Esophagus squamous epithelium (tissue), 5 donors: Measurements from ENCODE around the gene TRIM37. TPM values are rescaled to one million over a fixed set of nuclear protein-coding genes. Genes with fewer than 3 reads are reported as not detected.

Experiments
- DNase-seq: peaks from one replicate; lab custom pipeline; 2025; lab: John Stamatoyannopoulos, UW
- H3K27ac ChIP-seq, 4 donors: fragments of 200-600 bp; sonication (generic); one replicate each; pipeline ENCODE4 v1.5.1; 2016 to 2019; ENCODE audit warnings: mild to moderate bottlenecking in 1 of 4
- H3K27me3 ChIP-seq, 4 donors: fragments of 200-600 bp; sonication (generic); 1 replicate in 3 of 4; 2 replicates in 1 of 4; pipeline versions ENCODE4 v1.5.1 to v1.6.0; 2017 to 2021; ENCODE audit warnings: antibody characterized with exemption in 1 of 4
- H3K36me3 ChIP-seq, 3 donors: fragments of 200-600 bp; sonication (generic); one replicate each; pipeline ENCODE4 v1.5.1; 2016 to 2019
- H3K4me1 ChIP-seq, 3 donors: fragments of 200-600 bp; sonication (generic); one replicate each; pipeline ENCODE4 v1.5.1; 2017 to 2019
- H3K4me3 ChIP-seq, 4 donors: fragments of 200-600 bp; sonication (generic); 1 replicate in 3 of 4; 2 replicates in 1 of 4; pipeline ENCODE4 v1.5.1; 2016 to 2019; ENCODE audit warnings: mild to moderate bottlenecking in 2 of 4, moderate library complexity in 1 of 4
- H3K9me3 ChIP-seq, 3 donors: fragments of 200-600 bp; sonication (generic); one replicate each; pipeline ENCODE4 v1.5.1; 2016 to 2019
- CTCF ChIP-seq, 6 experiments: fragments of 450-650 bp in 4 of 6; fragments of 200-600 bp in 2 of 6; sonication (generic) in 2 of 6; IDR thresholded peaks; one replicate each; pipeline ENCODE4 v1.5.1; 2016 to 2019; ENCODE audit warnings: antibody characterized with exemption in 6 of 6, mild to moderate bottlenecking in 4 of 6, moderate library complexity in 4 of 6
- POLR2A ChIP-seq, 4 donors: fragments of 450-650 bp; IDR thresholded peaks; one replicate each; pipeline ENCODE4 v1.6.1; 2017; ENCODE audit warnings: antibody characterized with exemption in 4 of 4, mild to moderate bottlenecking in 4 of 4, moderate library complexity in 3 of 4
- WGBS, 2 donors: methylation state at CpG; one replicate each; pipeline ENCODE4 v1.1.5; 2018; 5-methylcytosine and 5-hydroxymethylcytosine counted together
- intact Hi-C: fragments of 100-400 bp; cut with DNase I; formaldehyde crosslinking; loops from one replicate; pipeline ENCODE4 v1.15.0; 2022
- total RNA-seq, 4 donors: library from RNA; depleted of rRNA; stranded (reverse); fragments of >200 nt; gene quantifications; one replicate each; pipeline ENCODE4 v1.1.0, GENCODE V29; 2016
- donor health status: DM: yes; HTN: yes; CAD: no.

TRIM37 gene
- total RNA-seq, 4 donors from 2014 or later, result 6.6 to 19.5 (median 17.1) TPM

GRCh38 chr17:58980706-58981481 is 125.8 kb downstream of the TRIM37 start:
- Histone ChIP-seq H3K4me3 (no peak overlapping the region), H3K9me3 (no peaks in the 10 kb centered on the region), H3K4me1 (no peaks in the 10 kb centered on the region), H3K27me3 (no peaks in the 10 kb centered on the region), H3K36me3 (no peaks in the 10 kb centered on the region), H3K27ac (no peak overlapping the region)
- 83 to 89% methylated on average over 3 of the region's 3 CpGs for WGBS, 2 donors
- intact Hi-C loops, result no loop called here
- TF ChIP-seq CTCF (IDR thresholded peaks at IDR 0.05) (no peak), POLR2A (IDR thresholded peaks at IDR 0.05) (no peak)
- DNase-seq, result no peak

DNA sequence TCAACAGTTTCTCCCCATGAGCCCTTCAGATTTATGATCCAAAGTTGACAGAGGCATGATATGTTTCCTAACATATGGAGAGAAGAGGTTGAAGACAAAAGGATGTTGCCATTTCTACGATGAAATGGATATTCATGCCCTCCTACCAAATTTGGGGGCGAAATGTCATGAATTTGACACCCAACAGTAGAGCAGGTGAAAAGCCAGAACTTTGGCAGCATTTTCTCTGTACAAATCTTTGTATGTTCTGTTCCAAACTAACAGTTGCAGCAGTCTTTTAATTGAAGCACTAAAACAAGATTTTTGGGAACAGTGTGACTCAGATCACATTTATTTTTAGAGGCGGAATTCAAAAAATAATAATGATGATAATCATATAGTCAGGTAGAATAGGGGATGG is 130.1 kb downstream of the TRIM37 start:
- DNase-seq, result no peak
- no peaks in the 10 kb centered on the region for H3K27me3 ChIP-seq
- H3K4me1 ChIP-seq, result no peaks in the 10 kb centered on the region
- no peak overlapping the region for H3K4me3 ChIP-seq
- H3K36me3 ChIP-seq, result no peaks in the 10 kb centered on the region
- intact Hi-C loops, result no loop called here
- no peaks in the 10 kb centered on the region for H3K9me3 ChIP-seq
- no peak overlapping the region for H3K27ac ChIP-seq
- 91 to 96% methylated on average over 3 of the region's 3 CpGs for WGBS, 2 donors
- TF ChIP-seq CTCF (IDR thresholded peaks at IDR 0.05) (no peak), POLR2A (IDR thresholded peaks at IDR 0.05) (no peak)

- Histone ChIP-seq H3K4me1 (no peaks in the 10 kb centered on the region), H3K4me3 (no peak overlapping the region), H3K9me3 (no peaks in the 10 kb centered on the region), H3K27ac (no peak overlapping the region), H3K27me3 (no peaks in the 10 kb centered on the region), H3K36me3 (no peaks in the 10 kb centered on the region)
- no peak for DNase-seq
- intact Hi-C loops, result no loop called here
- TF ChIP-seq POLR2A (IDR thresholded peaks at IDR 0.05) (no peak), CTCF (IDR thresholded peaks at IDR 0.05) (no peak)
- 56 to 77% methylated on average over 2 of the region's 2 CpGs for WGBS, 2 donors
These were observed 132.3 kb downstream of the TRIM37 start for GRCh38 chr17:58974354-58974753.

DNA sequence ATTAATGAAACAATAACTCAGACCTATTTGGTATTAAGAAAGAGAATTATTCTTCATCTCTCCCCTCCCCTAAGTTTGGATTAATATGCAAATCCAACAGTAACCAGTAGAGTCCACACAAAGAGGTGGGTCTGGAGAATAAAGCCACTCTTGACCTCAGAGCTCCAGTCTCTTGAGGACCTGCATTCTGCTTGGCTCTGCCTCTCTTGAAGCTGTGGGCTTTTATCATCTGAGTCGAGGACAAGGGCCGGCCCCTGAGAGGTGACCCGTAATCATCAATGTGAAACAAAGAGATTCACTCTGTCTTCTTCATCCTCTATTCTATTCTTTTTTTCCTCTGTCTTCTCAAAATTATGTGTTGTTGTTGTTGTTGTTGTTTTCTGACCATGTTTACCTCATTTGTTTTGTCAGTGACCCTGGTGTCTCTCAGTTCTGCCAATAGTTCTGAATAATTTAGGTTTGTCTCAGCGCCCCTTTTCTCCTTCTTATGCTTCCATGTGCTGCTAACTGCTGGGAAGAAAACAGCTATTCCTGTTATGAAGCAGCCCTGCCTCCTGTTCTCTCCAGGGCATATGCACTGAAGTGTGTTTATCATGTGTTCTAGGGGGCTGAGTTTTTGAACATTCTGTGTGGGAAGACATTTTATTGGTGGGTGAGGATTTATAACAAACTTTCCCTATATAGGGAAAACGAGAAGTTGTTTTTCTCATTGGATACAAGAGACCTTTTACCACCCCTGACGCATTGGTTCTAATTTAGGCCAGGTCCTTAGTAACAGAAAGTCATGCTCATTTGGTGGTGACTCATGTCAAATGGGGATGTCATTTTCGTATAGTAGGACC is 135.8 kb downstream of the TRIM37 start:
- no peak for DNase-seq
- TF ChIP-seq CTCF (IDR thresholded peaks at IDR 0.05), result no peak
- no peak for TF ChIP-seq POLR2A (IDR thresholded peaks at IDR 0.05)
- H3K4me1 ChIP-seq, result no peaks in the 10 kb centered on the region
- no peak overlapping the region for H3K27ac ChIP-seq
- H3K27me3 ChIP-seq, result no peaks in the 10 kb centered on the region
- H3K4me3 ChIP-seq, result no peak overlapping the region
- no peaks in the 10 kb centered on the region for H3K36me3 ChIP-seq
- H3K9me3 ChIP-seq, result no peaks in the 10 kb centered on the region
- 75% methylated on average over 7 of the region's 7 CpGs for WGBS, 2 donors
- intact Hi-C loops, result no loop called here

DNA sequence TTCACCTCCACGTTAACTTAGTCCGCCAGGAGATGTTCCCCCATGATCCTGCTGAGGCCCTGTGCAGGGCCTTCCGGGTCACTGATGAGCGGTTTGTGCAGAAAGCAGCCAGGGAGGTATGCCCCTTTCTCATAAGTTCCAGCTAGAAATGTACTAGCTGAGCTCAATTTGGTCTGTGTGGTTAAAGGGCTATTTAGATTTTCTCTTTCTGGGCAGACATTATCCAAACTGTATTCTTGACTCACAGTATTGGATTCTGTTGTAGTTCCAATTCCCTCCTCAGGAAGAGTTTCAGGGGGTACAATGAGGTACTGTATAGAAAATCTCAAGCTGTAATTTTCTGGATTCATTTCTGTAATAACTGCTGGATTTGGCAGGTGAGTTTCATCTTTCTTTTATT is 137.1 kb downstream of the TRIM37 start:
- WGBS, 2 donors, result 92 to 95% methylated on average over 2 to 4 of the region's 4 CpGs
- no peaks in the 10 kb centered on the region for H3K36me3 ChIP-seq
- TF ChIP-seq CTCF (IDR thresholded peaks at IDR 0.05) (no peak), POLR2A (IDR thresholded peaks at IDR 0.05) (no peak)

More for the DNA sequence above, 137.1 kb downstream of the TRIM37 start:
- Histone ChIP-seq H3K27ac (no peak overlapping the region), H3K27me3 (no peaks in the 10 kb centered on the region), H3K4me3 (no peak overlapping the region), H3K9me3 (no peaks in the 10 kb centered on the region), H3K4me1 (no peaks in the 10 kb centered on the region)
- DNase-seq, result no peak
- intact Hi-C loops, result no loop called here
